GM23338 (cell line): Measurements from ENCODE around the gene UBE3C. TPM values are rescaled to one million over a fixed set of nuclear protein-coding genes. Genes with fewer than 3 reads are reported as not detected.

Source experiments
- ATAC-seq: fragments of 200-7000 bp; cut with Tn5 transposase; 3 replicates; pipeline ENCODE4 v1.9.1; 2020
- DNase-seq: peaks from one replicate; pipeline ENCODE4 v3.0.0-alpha.2; 2015; ENCODE audit warnings: low spot score
- H2AFZ ChIP-seq: fragments of 200-600 bp; sonication (generic); 2 replicates; pipeline ENCODE4 v1.8.0; 2016; ENCODE audit warnings: antibody characterized with exemption, mild to moderate bottlenecking, moderate library complexity
- H3F3A ChIP-seq: fragments of 200-600 bp; sonication (generic); replicated peaks from 2 replicates; pipeline ENCODE4 v1.8.0; 2017; ENCODE audit warnings: antibody characterized with exemption, mixed run types, low read depth
- H3K27ac ChIP-seq: fragments of 200-600 bp; sonication (generic); 2 replicates; pipeline ENCODE4 v1.6.1; 2016; ENCODE audit warnings: low read depth
- H3K27me3 ChIP-seq: fragments of 200-600 bp; sonication (generic); 2 replicates; pipeline ENCODE4 v1.8.0; 2016; ENCODE audit warnings: mild to moderate bottlenecking, mixed run types, moderate library complexity; ENCODE audit not compliant: insufficient read depth
- H3K36me3 ChIP-seq: fragments of 200-600 bp; sonication (generic); 2 replicates; pipeline ENCODE4 v1.8.0; 2016; ENCODE audit warnings: mild to moderate bottlenecking; ENCODE audit not compliant: insufficient read depth
- H3K4me1 ChIP-seq: fragments of 200-600 bp; sonication (generic); 2 replicates; pipeline ENCODE4 v1.8.0; 2016; ENCODE audit warnings: mild to moderate bottlenecking, moderate library complexity; ENCODE audit not compliant: insufficient read depth
- H3K4me2 ChIP-seq: fragments of 200-600 bp; sonication (generic); 2 replicates; pipeline ENCODE4 v1.7.1; 2017; ENCODE audit warnings: mixed run types
- H3K4me3 ChIP-seq: fragments of 200-600 bp; sonication (generic); 2 replicates; pipeline ENCODE4 v1.6.1; 2016; ENCODE audit warnings: mixed run types
- H3K79me2 ChIP-seq: fragments of 200-600 bp; sonication (generic); replicated peaks from 2 replicates; pipeline ENCODE4 v1.8.0; 2017; ENCODE audit warnings: mild to moderate bottlenecking; ENCODE audit not compliant: insufficient read depth
- H3K9me2 ChIP-seq: fragments of 200-600 bp; sonication (generic); 2 replicates; pipeline ENCODE4 v1.8.0; 2017; ENCODE audit not compliant: insufficient read depth
- H4K20me1 ChIP-seq: fragments of 200-600 bp; sonication (generic); replicated peaks from 2 replicates; pipeline ENCODE4 v1.8.0; 2017; ENCODE audit warnings: mild to moderate bottlenecking; ENCODE audit not compliant: insufficient read depth
- H3K27ac Mint-ChIP-seq: 2 replicates; pipeline ENCODE4 v1.8.0; 2020; ENCODE audit warnings: inconsistent platforms, mild to moderate bottlenecking, moderate library complexity, mixed read lengths
- H3K27me3 Mint-ChIP-seq: 3 replicates; pipeline ENCODE4 v1.8.0; 2022; ENCODE audit warnings: low read depth, mild to moderate bottlenecking, moderate library complexity, mixed read lengths, inconsistent platforms; ENCODE audit not compliant: insufficient read depth, poor library complexity
- H3K36me3 Mint-ChIP-seq: 3 replicates; pipeline ENCODE4 v1.8.0; 2021; ENCODE audit warnings: low read depth, mild to moderate bottlenecking, inconsistent platforms, moderate library complexity, mixed read lengths
- H3K4me1 Mint-ChIP-seq: 3 replicates; pipeline ENCODE4 v1.8.0; 2020; ENCODE audit warnings: mild to moderate bottlenecking, inconsistent platforms, mixed read lengths
- H3K4me3 Mint-ChIP-seq: 3 replicates; pipeline ENCODE4 v1.8.0; 2021; ENCODE audit warnings: moderate library complexity, mild to moderate bottlenecking, inconsistent platforms, mixed read lengths
- H3K9me3 Mint-ChIP-seq: 3 replicates; pipeline ENCODE4 v1.8.0; 2020; ENCODE audit warnings: moderate library complexity, mild to moderate bottlenecking, inconsistent platforms, mixed read lengths
- CREB1 ChIP-seq: fragments of 250-450 bp; sonication (Bioruptor Pico); IDR thresholded peaks from 2 replicates; pipeline ENCODE4 v1.5.0; 2020; ENCODE audit warnings: low read depth, mild to moderate bottlenecking, moderate library complexity
- ETS1 ChIP-seq: IDR thresholded peaks from 2 replicates; pipeline ENCODE4 v1.6.1; 2016; ENCODE audit warnings: antibody characterized with exemption
- EZH2 ChIP-seq: fragments of 200-600 bp; sonication (generic); IDR thresholded peaks from one replicate; pipeline ENCODE4 v1.8.0; 2017; ENCODE audit warnings: antibody characterized with exemption, mild to moderate bottlenecking, low read depth; ENCODE audit not compliant: unreplicated experiment
- EZH2phosphoT487 ChIP-seq: fragments of 200-600 bp; sonication (generic); IDR thresholded peaks from one replicate; pipeline ENCODE4 v1.8.1; 2018; ENCODE audit warnings: antibody characterized with exemption; ENCODE audit not compliant: unreplicated experiment
- JUNB ChIP-seq: IDR thresholded peaks from one replicate; pipeline ENCODE4 v1.6.1; 2016; ENCODE audit warnings: antibody characterized with exemption; ENCODE audit not compliant: unreplicated experiment
- NANOG ChIP-seq: IDR thresholded peaks from 2 replicates; pipeline ENCODE4 v1.6.1; 2016; ENCODE audit warnings: antibody characterized with exemption, borderline replicate concordance
- POLR2AphosphoS5 ChIP-seq: IDR thresholded peaks from 2 replicates; pipeline ENCODE4 v1.6.1; 2016; ENCODE audit warnings: antibody characterized with exemption, low read depth
- STAT1 ChIP-seq: IDR thresholded peaks from one replicate; pipeline ENCODE4 v1.6.1; 2016; ENCODE audit warnings: antibody characterized with exemption; ENCODE audit not compliant: unreplicated experiment
- ZNF114 ChIP-seq: fragments of 250-450 bp; sonication (Bioruptor Pico); IDR thresholded peaks from 2 replicates; pipeline ENCODE4 v1.5.0; 2020; ENCODE audit warnings: mild to moderate bottlenecking, moderate library complexity
- ZNF331 ChIP-seq: fragments of 250-450 bp; sonication (Bioruptor Pico); IDR thresholded peaks from 2 replicates; pipeline ENCODE4 v1.5.0; 2020; ENCODE audit warnings: low read depth, mild to moderate bottlenecking, moderate library complexity
- polyA plus RNA-seq: library from polyadenylated mRNA; unstranded; fragments of >200 nt; fragmentation: Nextera tagmentation; extraction: Ambion mirVana; gene quantifications from 2 replicates; pipeline ENCODE4 v1.2.1, GENCODE V29; 2016
- total RNA-seq: library from RNA; depleted of rRNA; stranded (reverse); fragments of >200 nt; shearing (Covaris generic); gene quantifications from 2 replicates; pipeline ENCODE4 v1.2.3, GENCODE V29; 2014
- TF ChIP-seq, protein P1 (sequence below): fragments of 250-450 bp; sonication (Bioruptor Pico); IDR thresholded peaks from 2 replicates; pipeline ENCODE4 v1.5.0; 2020; ENCODE audit warnings: mild to moderate bottlenecking, moderate library complexity
- TF ChIP-seq, protein P2 (sequence below): IDR thresholded peaks from one replicate; pipeline ENCODE4 v1.6.1; 2018; ENCODE audit warnings: antibody characterized with exemption; ENCODE audit not compliant: unreplicated experiment
- TF ChIP-seq, protein P3 (sequence below), 2 experiments: fragments of 200-600 bp in 1 of 2; sonication (generic) in 1 of 2; conservative IDR thresholded peaks; 2 replicates each; pipeline versions ENCODE4 v1.5.1 to v1.6.1; 2016 to 2017; ENCODE audit warnings: antibody characterized with exemption in 2 of 2, low read depth in 2 of 2, mild to moderate bottlenecking in 2 of 2, moderate library complexity in 1 of 2

Gene UBE3C
- total and polyA plus RNA-seq, 2 experiments from 2014 or later: 16.8 to 76.9 TPM

DNA sequence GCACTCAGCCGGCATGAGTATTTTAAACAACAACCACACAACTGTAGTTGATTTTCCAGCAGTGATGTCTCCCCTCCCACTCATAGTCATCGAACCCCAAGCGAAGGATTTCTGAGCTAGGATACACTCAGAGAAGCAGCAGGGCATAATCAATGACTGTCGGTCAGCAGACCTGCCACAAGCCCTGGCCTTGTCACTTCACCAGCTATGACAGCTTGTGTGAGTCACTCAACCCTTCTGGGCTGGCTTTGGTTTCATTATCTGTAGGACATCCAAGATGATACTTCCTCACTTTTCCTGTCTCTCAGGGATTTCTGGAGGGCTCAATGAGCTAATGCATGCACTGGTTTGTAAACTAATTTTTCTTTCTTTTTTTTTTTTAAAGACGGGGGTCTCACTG is 22.0 kb upstream of the UBE3C start:
- H3K36me3 Mint-ChIP-seq: peaks cover 3% of the 10 kb centered on the region; the same call in 1 of the 3 replicates
- ATAC-seq (no peak), DNase-seq (no peak)
- Histone ChIP-seq H4K20me1 (no peaks in the 10 kb centered on the region), H3K36me3 (no peaks in the 10 kb centered on the region), H3K4me1 (no peaks in the 10 kb centered on the region), H3K27me3 (no peaks in the 10 kb centered on the region), H3K4me2 (no peak overlapping the region), H3K4me3 (no peak overlapping the region), H3K79me2 (no peaks in the 10 kb centered on the region), H3F3A (no peaks in the 10 kb centered on the region), H3K27ac (no peak overlapping the region), H2AFZ (no peak overlapping the region), H3K9me2 (no peaks in the 10 kb centered on the region)
- no peak overlapping the region for H3K27ac Mint-ChIP-seq
- no peaks in the 10 kb centered on the region for H3K4me1 Mint-ChIP-seq
- TF ChIP-seq, protein P1, sequence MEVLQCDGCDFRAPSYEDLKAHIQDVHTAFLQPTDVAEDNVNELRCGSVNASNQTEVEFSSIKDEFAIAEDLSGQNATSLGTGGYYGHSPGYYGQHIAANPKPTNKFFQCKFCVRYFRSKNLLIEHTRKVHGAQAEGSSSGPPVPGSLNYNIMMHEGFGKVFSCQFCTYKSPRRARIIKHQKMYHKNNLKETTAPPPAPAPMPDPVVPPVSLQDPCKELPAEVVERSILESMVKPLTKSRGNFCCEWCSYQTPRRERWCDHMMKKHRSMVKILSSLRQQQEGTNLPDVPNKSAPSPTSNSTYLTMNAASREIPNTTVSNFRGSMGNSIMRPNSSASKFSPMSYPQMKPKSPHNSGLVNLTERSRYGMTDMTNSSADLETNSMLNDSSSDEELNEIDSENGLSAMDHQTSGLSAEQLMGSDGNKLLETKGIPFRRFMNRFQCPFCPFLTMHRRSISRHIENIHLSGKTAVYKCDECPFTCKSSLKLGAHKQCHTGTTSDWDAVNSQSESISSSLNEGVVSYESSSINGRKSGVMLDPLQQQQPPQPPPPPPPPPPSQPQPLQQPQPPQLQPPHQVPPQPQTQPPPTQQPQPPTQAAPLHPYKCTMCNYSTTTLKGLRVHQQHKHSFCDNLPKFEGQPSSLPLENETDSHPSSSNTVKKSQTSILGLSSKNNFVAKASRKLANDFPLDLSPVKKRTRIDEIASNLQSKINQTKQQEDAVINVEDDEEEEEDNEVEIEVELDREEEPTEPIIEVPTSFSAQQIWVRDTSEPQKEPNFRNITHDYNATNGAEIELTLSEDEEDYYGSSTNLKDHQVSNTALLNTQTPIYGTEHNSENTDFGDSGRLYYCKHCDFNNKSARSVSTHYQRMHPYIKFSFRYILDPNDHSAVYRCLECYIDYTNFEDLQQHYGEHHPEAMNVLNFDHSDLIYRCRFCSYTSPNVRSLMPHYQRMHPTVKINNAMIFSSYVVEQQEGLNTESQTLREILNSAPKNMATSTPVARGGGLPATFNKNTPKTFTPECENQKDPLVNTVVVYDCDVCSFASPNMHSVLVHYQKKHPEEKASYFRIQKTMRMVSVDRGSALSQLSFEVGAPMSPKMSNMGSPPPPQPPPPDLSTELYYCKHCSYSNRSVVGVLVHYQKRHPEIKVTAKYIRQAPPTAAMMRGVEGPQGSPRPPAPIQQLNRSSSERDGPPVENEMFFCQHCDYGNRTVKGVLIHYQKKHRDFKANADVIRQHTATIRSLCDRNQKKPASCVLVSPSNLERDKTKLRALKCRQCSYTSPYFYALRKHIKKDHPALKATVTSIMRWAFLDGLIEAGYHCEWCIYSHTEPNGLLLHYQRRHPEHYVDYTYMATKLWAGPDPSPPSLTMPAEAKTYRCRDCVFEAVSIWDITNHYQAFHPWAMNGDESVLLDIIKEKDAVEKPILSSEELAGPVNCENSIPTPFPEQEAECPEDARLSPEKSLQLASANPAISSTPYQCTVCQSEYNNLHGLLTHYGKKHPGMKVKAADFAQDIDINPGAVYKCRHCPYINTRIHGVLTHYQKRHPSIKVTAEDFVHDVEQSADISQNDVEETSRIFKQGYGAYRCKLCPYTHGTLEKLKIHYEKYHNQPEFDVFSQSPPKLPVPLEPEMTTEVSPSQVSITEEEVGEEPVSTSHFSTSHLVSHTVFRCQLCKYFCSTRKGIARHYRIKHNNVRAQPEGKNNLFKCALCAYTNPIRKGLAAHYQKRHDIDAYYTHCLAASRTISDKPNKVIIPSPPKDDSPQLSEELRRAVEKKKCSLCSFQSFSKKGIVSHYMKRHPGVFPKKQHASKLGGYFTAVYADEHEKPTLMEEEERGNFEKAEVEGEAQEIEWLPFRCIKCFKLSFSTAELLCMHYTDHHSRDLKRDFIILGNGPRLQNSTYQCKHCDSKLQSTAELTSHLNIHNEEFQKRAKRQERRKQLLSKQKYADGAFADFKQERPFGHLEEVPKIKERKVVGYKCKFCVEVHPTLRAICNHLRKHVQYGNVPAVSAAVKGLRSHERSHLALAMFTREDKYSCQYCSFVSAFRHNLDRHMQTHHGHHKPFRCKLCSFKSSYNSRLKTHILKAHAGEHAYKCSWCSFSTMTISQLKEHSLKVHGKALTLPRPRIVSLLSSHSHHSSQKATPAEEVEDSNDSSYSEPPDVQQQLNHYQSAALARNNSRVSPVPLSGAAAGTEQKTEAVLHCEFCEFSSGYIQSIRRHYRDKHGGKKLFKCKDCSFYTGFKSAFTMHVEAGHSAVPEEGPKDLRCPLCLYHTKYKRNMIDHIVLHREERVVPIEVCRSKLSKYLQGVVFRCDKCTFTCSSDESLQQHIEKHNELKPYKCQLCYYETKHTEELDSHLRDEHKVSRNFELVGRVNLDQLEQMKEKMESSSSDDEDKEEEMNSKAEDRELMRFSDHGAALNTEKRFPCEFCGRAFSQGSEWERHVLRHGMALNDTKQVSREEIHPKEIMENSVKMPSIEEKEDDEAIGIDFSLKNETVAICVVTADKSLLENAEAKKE: no peak
- TF ChIP-seq JUNB (no peak), EZH2phosphoT487 (no peak), EZH2 (no peak), STAT1 (no peak), ZNF331 (CRISPR knock-in tag) (no peak), CREB1 (CRISPR knock-in tag) (no peak), ETS1 (no peak), POLR2AphosphoS5 (no peak), NANOG (no peak), ZNF114 (CRISPR knock-in tag) (no peak)
- TF ChIP-seq, protein P2, sequence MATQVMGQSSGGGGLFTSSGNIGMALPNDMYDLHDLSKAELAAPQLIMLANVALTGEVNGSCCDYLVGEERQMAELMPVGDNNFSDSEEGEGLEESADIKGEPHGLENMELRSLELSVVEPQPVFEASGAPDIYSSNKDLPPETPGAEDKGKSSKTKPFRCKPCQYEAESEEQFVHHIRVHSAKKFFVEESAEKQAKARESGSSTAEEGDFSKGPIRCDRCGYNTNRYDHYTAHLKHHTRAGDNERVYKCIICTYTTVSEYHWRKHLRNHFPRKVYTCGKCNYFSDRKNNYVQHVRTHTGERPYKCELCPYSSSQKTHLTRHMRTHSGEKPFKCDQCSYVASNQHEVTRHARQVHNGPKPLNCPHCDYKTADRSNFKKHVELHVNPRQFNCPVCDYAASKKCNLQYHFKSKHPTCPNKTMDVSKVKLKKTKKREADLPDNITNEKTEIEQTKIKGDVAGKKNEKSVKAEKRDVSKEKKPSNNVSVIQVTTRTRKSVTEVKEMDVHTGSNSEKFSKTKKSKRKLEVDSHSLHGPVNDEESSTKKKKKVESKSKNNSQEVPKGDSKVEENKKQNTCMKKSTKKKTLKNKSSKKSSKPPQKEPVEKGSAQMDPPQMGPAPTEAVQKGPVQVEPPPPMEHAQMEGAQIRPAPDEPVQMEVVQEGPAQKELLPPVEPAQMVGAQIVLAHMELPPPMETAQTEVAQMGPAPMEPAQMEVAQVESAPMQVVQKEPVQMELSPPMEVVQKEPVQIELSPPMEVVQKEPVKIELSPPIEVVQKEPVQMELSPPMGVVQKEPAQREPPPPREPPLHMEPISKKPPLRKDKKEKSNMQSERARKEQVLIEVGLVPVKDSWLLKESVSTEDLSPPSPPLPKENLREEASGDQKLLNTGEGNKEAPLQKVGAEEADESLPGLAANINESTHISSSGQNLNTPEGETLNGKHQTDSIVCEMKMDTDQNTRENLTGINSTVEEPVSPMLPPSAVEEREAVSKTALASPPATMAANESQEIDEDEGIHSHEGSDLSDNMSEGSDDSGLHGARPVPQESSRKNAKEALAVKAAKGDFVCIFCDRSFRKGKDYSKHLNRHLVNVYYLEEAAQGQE: no peak
- TF ChIP-seq, protein P3, sequence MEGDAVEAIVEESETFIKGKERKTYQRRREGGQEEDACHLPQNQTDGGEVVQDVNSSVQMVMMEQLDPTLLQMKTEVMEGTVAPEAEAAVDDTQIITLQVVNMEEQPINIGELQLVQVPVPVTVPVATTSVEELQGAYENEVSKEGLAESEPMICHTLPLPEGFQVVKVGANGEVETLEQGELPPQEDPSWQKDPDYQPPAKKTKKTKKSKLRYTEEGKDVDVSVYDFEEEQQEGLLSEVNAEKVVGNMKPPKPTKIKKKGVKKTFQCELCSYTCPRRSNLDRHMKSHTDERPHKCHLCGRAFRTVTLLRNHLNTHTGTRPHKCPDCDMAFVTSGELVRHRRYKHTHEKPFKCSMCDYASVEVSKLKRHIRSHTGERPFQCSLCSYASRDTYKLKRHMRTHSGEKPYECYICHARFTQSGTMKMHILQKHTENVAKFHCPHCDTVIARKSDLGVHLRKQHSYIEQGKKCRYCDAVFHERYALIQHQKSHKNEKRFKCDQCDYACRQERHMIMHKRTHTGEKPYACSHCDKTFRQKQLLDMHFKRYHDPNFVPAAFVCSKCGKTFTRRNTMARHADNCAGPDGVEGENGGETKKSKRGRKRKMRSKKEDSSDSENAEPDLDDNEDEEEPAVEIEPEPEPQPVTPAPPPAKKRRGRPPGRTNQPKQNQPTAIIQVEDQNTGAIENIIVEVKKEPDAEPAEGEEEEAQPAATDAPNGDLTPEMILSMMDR (conservative IDR thresholded peaks at IDR 0.05; ENCODE audit: low read depth in 2 of 2): no peak
- no peak overlapping the region for H3K4me3 Mint-ChIP-seq
- peaks cover 20% of the 10 kb centered on the region for H3K9me3 Mint-ChIP-seq
- peaks cover 10% of the 10 kb centered on the region for H3K27me3 Mint-ChIP-seq
